NCI-H82 (cell line): ENCODE measurements around the gene FMNL3.
A peak's percentile ranks its signal among the peaks of the same experiment; 100 is the strongest.

Experiments used
- DNase-seq: peaks from one replicate; lab custom pipeline; 2025; lab: John Stamatoyannopoulos, UW

Gene FMNL3

GRCh38 chr12:49708851-49709250 is 1.6 kb upstream of the FMNL3 start:
- DNase-seq, result peak; percentile 26

GRCh38 chr12:49707812-49708147 is 575 bp upstream of the FMNL3 start:
- peak; percentile 68 for DNase-seq

GRCh38 chr12:49706351-49707127 is 666 bp downstream of the FMNL3 start:
- peak; percentile 76 for DNase-seq

GRCh38 chr12:49705479-49706134 is 1.6 kb downstream of the FMNL3 start:
- DNase-seq, result peak; percentile 97

- DNase-seq, result peak; percentile 61
Measured at GRCh38 chr12:49703647-49704137, 3.5 kb downstream of the FMNL3 start.

- no peak for DNase-seq
Measured at GRCh38 chr12:49702676-49703215, 4.5 kb downstream of the FMNL3 start.

GRCh38 chr12:49702009-49702408 is 5.2 kb downstream of the FMNL3 start:
- no peak for DNase-seq

GRCh38 chr12:49698619-49699545 is 8.3 kb downstream of the FMNL3 start:
- no peak for DNase-seq

- DNase-seq, result no peak
Measured at GRCh38 chr12:49697808-49698207, 9.4 kb downstream of the FMNL3 start.

GRCh38 chr12:49696723-49697122 is 10.5 kb downstream of the FMNL3 start:
- no peak for DNase-seq

GRCh38 chr12:49693931-49694444 is 13.2 kb downstream of the FMNL3 start:
- DNase-seq, result no peak

- DNase-seq, result no peak
Measured at GRCh38 chr12:49692851-49693250, 14.4 kb downstream of the FMNL3 start.

- peak; percentile 90 for DNase-seq
Measured at GRCh38 chr12:49689785-49690184, 17.4 kb downstream of the FMNL3 start.

- DNase-seq, result no peak
Measured at GRCh38 chr12:49689237-49689636, 18.0 kb downstream of the FMNL3 start.

- DNase-seq, result no peak
Measured at GRCh38 chr12:49687941-49688340, 19.3 kb downstream of the FMNL3 start.

- DNase-seq, result no peak
Measured at GRCh38 chr12:49684310-49684854, 22.8 kb downstream of the FMNL3 start.

- no peak for DNase-seq
Measured at GRCh38 chr12:49683599-49684309, 23.5 kb downstream of the FMNL3 start.

GRCh38 chr12:49680075-49680474 is 27.1 kb downstream of the FMNL3 start:
- DNase-seq, result no peak

- no peak for DNase-seq
Measured at GRCh38 chr12:49678711-49679110, 28.5 kb downstream of the FMNL3 start.

- DNase-seq, result no peak
Measured at GRCh38 chr12:49675137-49675536, 32.1 kb downstream of the FMNL3 start.
